Measurements from ENCODE around the gene WASF3.

DNA sequence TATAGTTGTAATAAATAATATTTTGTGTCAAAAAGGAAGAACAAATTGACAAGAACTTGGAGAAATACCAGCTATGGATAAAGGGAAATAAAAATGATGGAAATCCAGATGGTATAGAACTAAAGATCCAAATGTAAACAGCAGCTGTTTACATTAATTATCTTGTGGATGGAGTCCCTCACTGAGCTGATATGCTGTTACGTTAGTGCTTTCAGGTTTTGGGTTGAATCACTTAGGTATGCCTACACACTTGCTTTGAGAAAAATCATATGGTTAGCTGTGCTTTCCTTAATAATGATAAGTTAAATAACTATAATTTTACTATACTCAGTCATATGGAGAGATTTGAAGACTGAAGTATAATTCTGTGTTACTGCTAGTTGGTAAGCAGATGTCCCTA lies 27.7 kb downstream of the WASF3 start:
- TF ChIP-seq, protein P1, sequence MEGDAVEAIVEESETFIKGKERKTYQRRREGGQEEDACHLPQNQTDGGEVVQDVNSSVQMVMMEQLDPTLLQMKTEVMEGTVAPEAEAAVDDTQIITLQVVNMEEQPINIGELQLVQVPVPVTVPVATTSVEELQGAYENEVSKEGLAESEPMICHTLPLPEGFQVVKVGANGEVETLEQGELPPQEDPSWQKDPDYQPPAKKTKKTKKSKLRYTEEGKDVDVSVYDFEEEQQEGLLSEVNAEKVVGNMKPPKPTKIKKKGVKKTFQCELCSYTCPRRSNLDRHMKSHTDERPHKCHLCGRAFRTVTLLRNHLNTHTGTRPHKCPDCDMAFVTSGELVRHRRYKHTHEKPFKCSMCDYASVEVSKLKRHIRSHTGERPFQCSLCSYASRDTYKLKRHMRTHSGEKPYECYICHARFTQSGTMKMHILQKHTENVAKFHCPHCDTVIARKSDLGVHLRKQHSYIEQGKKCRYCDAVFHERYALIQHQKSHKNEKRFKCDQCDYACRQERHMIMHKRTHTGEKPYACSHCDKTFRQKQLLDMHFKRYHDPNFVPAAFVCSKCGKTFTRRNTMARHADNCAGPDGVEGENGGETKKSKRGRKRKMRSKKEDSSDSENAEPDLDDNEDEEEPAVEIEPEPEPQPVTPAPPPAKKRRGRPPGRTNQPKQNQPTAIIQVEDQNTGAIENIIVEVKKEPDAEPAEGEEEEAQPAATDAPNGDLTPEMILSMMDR (conservative IDR thresholded peaks at IDR 0.05; ENCODE audit: low read depth in 2 of 2) = no peak
- no peak for TF ChIP-seq EZH2 (IDR thresholded peaks at IDR 0.05; ENCODE audit: low read depth, unreplicated experiment)

All from GM23338 (cell line).